Astrocyte (in vitro differentiated cells and primary cell): ENCODE data around the gene SLC29A1. TPM values are rescaled to one million over a fixed set of nuclear protein-coding genes. Genes with fewer than 3 reads are reported as not detected.

Experiments
- DNase-seq: peaks from one replicate; pipeline ENCODE4 v3.0.0-alpha.2; 2010; ENCODE audit warnings: low read depth
- FAIRE-seq: peaks from 2 replicates; lab custom pipeline; 2011; peaks lifted over from hg19 to GRCh38; lab: Jason Lieb, UNC
- H2AFZ ChIP-seq: 2 replicates; pipeline ENCODE4 v1.6.0; 2012; ENCODE audit warnings: low read depth, low read length, inconsistent platforms
- H3K27ac ChIP-seq: 2 replicates; pipeline ENCODE4 v1.5.1; 2011; ENCODE audit warnings: low read depth, low read length, inconsistent platforms
- H3K27me3 ChIP-seq: 2 replicates; pipeline ENCODE4 v1.6.0; 2011; ENCODE audit warnings: low read length, inconsistent platforms; ENCODE audit not compliant: insufficient read depth
- H3K36me3 ChIP-seq: 2 replicates; pipeline ENCODE4 v1.5.1; 2011; ENCODE audit warnings: low read length, inconsistent platforms; ENCODE audit not compliant: insufficient read depth
- H3K4me1 ChIP-seq: 2 replicates; pipeline ENCODE4 v1.5.1; 2011; ENCODE audit warnings: low read length, inconsistent platforms; ENCODE audit not compliant: insufficient read depth
- H3K4me2 ChIP-seq: 2 replicates; pipeline ENCODE4 v1.6.0; 2012; ENCODE audit warnings: low read length, inconsistent platforms
- H3K4me3 ChIP-seq: 2 replicates; pipeline ENCODE4 v1.5.1; 2011; ENCODE audit warnings: low read depth, mild to moderate bottlenecking, low read length, inconsistent platforms; ENCODE audit not compliant: insufficient read depth
- H3K79me2 ChIP-seq: 2 replicates; pipeline ENCODE4 v1.6.0; 2012; ENCODE audit warnings: mild to moderate bottlenecking, low read length, inconsistent platforms; ENCODE audit not compliant: insufficient read depth
- H3K9ac ChIP-seq: 2 replicates; pipeline ENCODE4 v1.6.0; 2012; ENCODE audit warnings: mild to moderate bottlenecking, low read length, inconsistent platforms
- H3K9me3 ChIP-seq: 2 replicates; pipeline ENCODE4 v1.5.1; 2012; ENCODE audit warnings: low read depth, mild to moderate bottlenecking, low read length, inconsistent platforms; ENCODE audit not compliant: insufficient read depth
- H4K20me1 ChIP-seq: 2 replicates; pipeline ENCODE4 v1.6.0; 2012; ENCODE audit warnings: low read length, inconsistent platforms; ENCODE audit not compliant: insufficient read depth
- H3K27ac Mint-ChIP-seq: one replicate; pipeline ENCODE4 v1.8.0; 2021; ENCODE audit warnings: mild to moderate bottlenecking, mixed read lengths; ENCODE audit not compliant: unreplicated experiment
- H3K27me3 Mint-ChIP-seq: one replicate; pipeline ENCODE4 v1.8.0; 2021; ENCODE audit warnings: low read depth, mixed read lengths; ENCODE audit not compliant: unreplicated experiment
- H3K36me3 Mint-ChIP-seq: one replicate; pipeline ENCODE4 v1.8.0; 2021; ENCODE audit warnings: low read depth, mixed read lengths; ENCODE audit not compliant: unreplicated experiment
- H3K4me1 Mint-ChIP-seq: one replicate; pipeline ENCODE4 v1.8.0; 2021; ENCODE audit warnings: low read depth, mixed read lengths; ENCODE audit not compliant: unreplicated experiment
- H3K4me3 Mint-ChIP-seq: one replicate; pipeline ENCODE4 v1.8.0; 2021; ENCODE audit warnings: mild to moderate bottlenecking, moderate library complexity, mixed read lengths; ENCODE audit not compliant: unreplicated experiment
- H3K9me3 Mint-ChIP-seq: one replicate; pipeline ENCODE4 v1.8.0; 2021; ENCODE audit warnings: mild to moderate bottlenecking, mixed read lengths; ENCODE audit not compliant: unreplicated experiment
- EZH2 ChIP-seq: IDR thresholded peaks from 2 replicates; pipeline ENCODE4 v1.6.1; 2012; ENCODE audit warnings: mild to moderate bottlenecking, low read length, inconsistent platforms; ENCODE audit not compliant: insufficient read depth
- total RNA-seq: library from RNA; stranded (reverse); gene quantifications from 2 replicates; pipeline ENCODE4 v1.2.1, GENCODE V29; 2021
- TF ChIP-seq, protein P1 (sequence below): IDR thresholded peaks from 2 replicates; pipeline ENCODE4 v1.5.1; 2011; ENCODE audit warnings: low read depth, mild to moderate bottlenecking, inconsistent platforms, low read length, moderate library complexity; ENCODE audit not compliant: insufficient read depth

Gene SLC29A1
- total RNA-seq, 1 donor from 2014 or later = 15.3 TPM

DNA sequence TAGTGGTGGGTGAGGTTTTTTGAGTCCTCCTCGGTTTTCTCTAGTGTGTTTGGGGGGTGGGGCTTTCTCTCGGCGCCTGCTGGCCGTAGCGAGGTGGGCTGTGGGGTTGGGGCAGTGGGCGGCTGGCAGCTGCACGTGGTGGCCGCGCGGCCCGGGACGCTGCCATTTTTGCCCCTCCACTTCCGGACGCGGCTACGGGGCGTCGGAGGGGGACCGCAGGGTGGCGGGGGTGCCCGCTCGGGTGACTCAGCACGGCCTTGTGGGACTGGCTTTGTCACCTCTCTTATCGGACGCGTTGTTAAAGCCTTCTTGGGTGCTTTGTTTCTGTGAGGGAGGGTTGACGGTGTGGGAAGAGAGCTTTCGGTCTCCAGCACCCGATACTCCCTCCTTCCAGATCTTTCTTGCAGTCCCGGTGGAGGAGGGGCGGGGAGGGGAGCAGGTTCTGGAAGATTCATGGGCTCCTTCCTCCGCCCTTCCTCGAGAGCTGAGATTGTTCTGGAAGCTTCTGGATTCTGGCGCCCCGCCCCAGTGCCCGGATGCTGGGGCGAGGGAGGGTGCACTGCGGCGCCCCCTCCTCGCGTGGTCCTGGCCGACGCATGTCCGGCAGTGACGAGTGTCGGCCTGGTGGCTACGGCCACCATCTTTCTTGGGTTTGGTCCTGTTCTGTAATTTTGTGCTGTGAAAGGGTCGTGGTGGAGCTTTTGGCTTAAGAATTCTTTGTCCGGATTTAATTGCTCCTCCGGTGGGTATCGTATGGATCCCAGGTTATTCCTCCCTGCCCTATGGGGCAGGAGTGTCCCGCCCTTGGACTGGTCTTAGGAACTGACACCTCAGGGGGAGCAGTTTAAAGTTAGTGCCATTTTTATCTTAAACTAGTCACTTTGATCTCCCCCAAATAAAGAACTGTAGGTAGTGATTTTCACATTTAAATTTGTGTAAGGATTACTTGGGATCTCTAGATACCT lies 24.2 kb downstream of the SLC29A1 start:
- H2AFZ ChIP-seq = no peak overlapping the region
- Mint-ChIP-seq H3K4me3 (peak overlapping the region; percentile 98), H3K9me3 (peaks cover 3% of the 10 kb centered on the region), H3K27ac (peak overlapping the region; percentile 98), H3K27me3 (no peaks in the 10 kb centered on the region), H3K4me1 (peaks cover 35% of the 10 kb centered on the region), H3K36me3 (peaks cover 32% of the 10 kb centered on the region)
- no peaks in the 10 kb centered on the region for H3K27me3 ChIP-seq
- H3K4me1 ChIP-seq = peaks cover 17% of the 10 kb centered on the region
- peak overlapping the region; percentile 92 for H3K27ac ChIP-seq
- TF ChIP-seq, protein P1, sequence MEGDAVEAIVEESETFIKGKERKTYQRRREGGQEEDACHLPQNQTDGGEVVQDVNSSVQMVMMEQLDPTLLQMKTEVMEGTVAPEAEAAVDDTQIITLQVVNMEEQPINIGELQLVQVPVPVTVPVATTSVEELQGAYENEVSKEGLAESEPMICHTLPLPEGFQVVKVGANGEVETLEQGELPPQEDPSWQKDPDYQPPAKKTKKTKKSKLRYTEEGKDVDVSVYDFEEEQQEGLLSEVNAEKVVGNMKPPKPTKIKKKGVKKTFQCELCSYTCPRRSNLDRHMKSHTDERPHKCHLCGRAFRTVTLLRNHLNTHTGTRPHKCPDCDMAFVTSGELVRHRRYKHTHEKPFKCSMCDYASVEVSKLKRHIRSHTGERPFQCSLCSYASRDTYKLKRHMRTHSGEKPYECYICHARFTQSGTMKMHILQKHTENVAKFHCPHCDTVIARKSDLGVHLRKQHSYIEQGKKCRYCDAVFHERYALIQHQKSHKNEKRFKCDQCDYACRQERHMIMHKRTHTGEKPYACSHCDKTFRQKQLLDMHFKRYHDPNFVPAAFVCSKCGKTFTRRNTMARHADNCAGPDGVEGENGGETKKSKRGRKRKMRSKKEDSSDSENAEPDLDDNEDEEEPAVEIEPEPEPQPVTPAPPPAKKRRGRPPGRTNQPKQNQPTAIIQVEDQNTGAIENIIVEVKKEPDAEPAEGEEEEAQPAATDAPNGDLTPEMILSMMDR = no peak
- TF ChIP-seq EZH2 = no peak
- H3K79me2 ChIP-seq = peaks cover 61% of the 10 kb centered on the region
- FAIRE-seq (no peak), DNase-seq (no peak)
- peak overlapping the region; percentile 100 for H3K9ac ChIP-seq
- peak overlapping the region; percentile 100 for H3K4me3 ChIP-seq
- H3K9me3 ChIP-seq = no peaks in the 10 kb centered on the region
- peaks cover 57% of the 10 kb centered on the region for H4K20me1 ChIP-seq
- H3K4me2 ChIP-seq = peak overlapping the region; percentile 93
- H3K36me3 ChIP-seq = peaks cover 42% of the 10 kb centered on the region

- Histone ChIP-seq H3K27ac (peak overlapping the region; percentile 92), H3K9me3 (no peaks in the 10 kb centered on the region), H3K79me2 (peaks cover 70% of the 10 kb centered on the region), H4K20me1 (peaks cover 67% of the 10 kb centered on the region), H3K4me3 (peak overlapping the region; percentile 100), H2AFZ (no peak overlapping the region), H3K27me3 (no peaks in the 10 kb centered on the region), H3K9ac (peak overlapping the region; percentile 100), H3K4me2 (peak overlapping the region; percentile 93), H3K4me1 (peaks cover 17% of the 10 kb centered on the region), H3K36me3 (peaks cover 47% of the 10 kb centered on the region)
- DNase-seq (no peak), FAIRE-seq (no peak)
- peaks cover 39% of the 10 kb centered on the region for H3K36me3 Mint-ChIP-seq
- peak overlapping the region; percentile 98 for H3K4me3 Mint-ChIP-seq
- H3K9me3 Mint-ChIP-seq = peaks cover 3% of the 10 kb centered on the region
- no peaks in the 10 kb centered on the region for H3K27me3 Mint-ChIP-seq
- H3K4me1 Mint-ChIP-seq = peaks cover 42% of the 10 kb centered on the region
- TF ChIP-seq EZH2 = no peak
- TF ChIP-seq, protein P1 = no peak
- peak overlapping the region; percentile 92 for H3K27ac Mint-ChIP-seq
These were observed 25.2 kb downstream of the SLC29A1 start for GRCh38 chr6:44248579-44248978.
